T-helper 17 cell (primary cell): ENCODE measurements around the gene ADARB1. TPM values are rescaled to one million over a fixed set of nuclear protein-coding genes. Genes with fewer than 3 reads are reported as not detected.

Source experiments
- ATAC-seq: fragments of 150-1000 bp; cut with Tn5 transposase; 2 replicates; pipeline ENCODE4 v1.10.0; 2021; ENCODE audit warnings: mild to moderate bottlenecking, moderate library complexity
- DNase-seq, 3 donors: peaks; one replicate each; pipeline versions ENCODE4 v3.0.0 to v3.0.0-alpha.2; 2020 to 2021
- H3K9me3 ChIP-seq: one replicate; pipeline ENCODE4 v1.7.0; 2013; ENCODE audit warnings: low read length, mild to moderate bottlenecking; ENCODE audit not compliant: control insufficient read depth, poor library complexity, severe bottlenecking
- H3K27ac Mint-ChIP-seq: one replicate; pipeline ENCODE4 v1.8.0; 2022; ENCODE audit warnings: mild to moderate bottlenecking, moderate library complexity, mixed read lengths
- H3K27me3 Mint-ChIP-seq: one replicate; pipeline ENCODE4 v1.8.0; 2022; ENCODE audit warnings: mixed read lengths
- H3K36me3 Mint-ChIP-seq: one replicate; pipeline ENCODE4 v1.8.0; 2022; ENCODE audit warnings: low read depth, mixed read lengths
- H3K4me1 Mint-ChIP-seq: one replicate; pipeline ENCODE4 v1.8.0; 2022; ENCODE audit warnings: mild to moderate bottlenecking, mixed read lengths
- H3K4me3 Mint-ChIP-seq: one replicate; pipeline ENCODE4 v1.8.0; 2022; ENCODE audit warnings: mild to moderate bottlenecking, moderate library complexity, mixed read lengths
- total RNA-seq, 4 donors: library from RNA in 2 of 4; stranded (reverse) in 2 of 4; gene quantifications; one replicate each; pipeline ENCODE4 v1.2.3 and lab custom pipeline; 2022 to 2026

ADARB1 gene
- total RNA-seq, 2 donors from 2014 or later = 28.4 to 37.0 TPM

DNA sequence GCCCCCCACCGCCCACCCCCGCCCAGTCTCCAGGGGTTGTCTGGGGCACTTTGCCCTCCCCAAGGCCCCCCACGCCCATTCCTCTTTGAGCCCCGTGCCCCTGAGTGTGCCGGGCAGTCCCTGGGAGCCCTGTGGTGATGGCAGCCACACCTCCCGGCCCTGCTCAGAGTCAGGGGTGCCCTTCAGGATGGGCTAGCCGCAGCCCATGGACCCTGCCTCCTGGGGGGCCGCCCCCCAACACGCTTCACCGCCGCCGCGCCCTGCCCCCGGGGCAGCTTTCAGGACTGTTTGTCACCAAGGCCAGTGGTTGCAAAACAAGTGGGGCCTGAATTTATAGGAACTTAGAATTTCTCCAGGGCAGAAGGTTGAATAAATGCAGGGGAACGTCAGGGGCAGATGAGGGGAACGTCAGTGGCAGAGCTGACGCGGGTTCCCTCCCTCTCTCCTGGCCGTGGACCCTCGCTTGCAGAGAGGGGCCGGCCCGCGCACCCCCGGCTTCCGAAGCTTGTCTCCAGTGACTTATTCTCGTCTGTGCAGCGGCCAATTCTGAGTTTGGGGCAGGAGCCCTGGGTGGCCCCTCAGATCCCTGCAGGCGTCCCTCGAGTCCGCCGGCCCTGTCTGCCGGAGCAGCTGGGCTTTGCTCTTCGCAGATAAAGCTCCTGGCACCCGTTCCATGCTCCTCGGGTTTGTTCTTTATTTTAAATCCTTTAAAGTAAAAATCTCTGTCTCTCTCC is 41.2 kb upstream of the ADARB1 start:
- H3K27me3 Mint-ChIP-seq = peaks cover 24% of the 10 kb centered on the region
- no peak overlapping the region for H3K27ac Mint-ChIP-seq
- H3K9me3 ChIP-seq = no peaks in the 10 kb centered on the region
- H3K4me1 Mint-ChIP-seq = no peaks in the 10 kb centered on the region
- H3K36me3 Mint-ChIP-seq = peaks cover 2% of the 10 kb centered on the region
- DNase-seq = no peak
- no peak overlapping the region for H3K4me3 Mint-ChIP-seq
- no peak for ATAC-seq

DNA sequence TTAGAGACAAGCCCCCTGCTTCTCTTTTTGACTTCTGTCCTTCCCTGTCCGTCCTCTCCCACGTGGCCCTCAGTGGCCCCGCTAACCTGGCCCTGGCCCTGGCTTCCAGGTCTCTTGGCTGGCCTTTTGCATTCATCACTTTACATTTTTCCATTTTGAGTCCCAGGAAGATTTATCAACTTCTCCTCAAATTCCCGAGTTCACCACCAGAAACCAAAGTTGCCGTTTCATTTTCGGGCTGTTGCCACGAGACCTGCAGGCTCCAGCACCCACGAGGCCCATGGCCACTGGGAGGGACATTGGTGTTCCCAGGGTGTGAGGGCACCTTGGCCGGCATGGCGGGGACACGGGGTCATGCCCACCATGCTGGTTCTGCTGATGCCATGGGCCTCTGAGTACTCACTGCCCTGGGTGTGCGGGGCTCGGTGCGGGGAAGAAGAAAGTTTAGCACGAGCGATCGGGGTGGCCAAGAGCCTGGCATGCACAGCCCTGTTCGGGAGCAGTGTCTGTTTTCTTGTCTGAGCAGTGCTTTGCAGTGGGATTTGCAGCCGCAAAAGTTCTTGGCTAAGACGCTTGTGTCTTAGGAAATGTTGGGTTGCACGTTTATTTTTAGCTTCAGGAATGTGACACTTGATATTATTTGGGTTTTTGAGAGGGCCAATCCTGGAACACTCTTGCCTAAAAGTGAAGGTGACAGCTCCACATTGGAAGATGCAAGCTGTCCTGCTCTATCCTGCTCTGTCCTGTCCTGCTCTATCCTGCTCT is 40.4 kb upstream of the ADARB1 start:
- no peak for DNase-seq

DNA sequence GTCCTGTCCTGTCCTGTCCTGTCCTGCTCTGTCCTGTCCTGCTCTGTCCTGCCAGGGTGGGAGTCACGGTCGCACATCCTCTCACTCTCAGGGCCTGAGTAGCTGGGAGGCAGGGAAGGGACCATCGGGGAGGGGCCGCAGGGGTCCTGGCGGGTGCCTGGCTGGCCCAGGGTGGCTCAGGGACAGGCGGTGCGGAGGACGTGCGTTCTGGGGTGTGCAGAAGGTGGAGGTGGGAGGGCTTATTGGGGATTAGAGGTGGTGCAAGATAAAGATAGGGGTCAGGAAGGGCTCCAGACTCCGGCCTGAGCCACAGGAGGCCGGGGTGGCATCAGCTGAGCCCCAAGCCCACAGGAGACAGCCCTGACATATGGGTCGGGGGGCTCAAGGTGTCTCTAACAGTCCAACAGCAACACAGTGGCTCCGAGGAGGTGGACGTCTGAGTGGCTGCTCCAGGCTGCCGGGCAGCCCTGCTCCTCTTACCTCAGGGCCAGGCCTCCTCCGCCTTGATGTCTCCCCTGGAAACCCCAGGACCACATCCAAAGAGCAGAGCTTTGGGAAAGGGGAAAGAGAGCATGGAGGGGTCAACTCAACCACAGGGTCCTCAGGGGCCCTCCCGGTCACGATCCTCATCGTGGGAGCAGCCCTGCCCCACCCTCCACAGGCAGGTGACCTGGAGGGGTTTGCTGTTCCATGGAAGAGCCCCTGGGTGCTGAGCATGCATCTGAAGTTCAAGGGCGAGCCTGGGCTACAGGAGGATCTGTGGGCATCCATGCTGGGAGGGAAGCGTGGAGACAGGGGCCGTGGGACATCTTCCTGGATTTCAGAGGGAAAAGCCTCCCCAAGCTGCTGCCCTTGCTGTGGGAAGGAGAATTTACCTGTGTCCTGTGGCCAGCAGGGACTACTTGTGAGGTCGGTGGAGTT is 39.6 kb upstream of the ADARB1 start:
- Mint-ChIP-seq H3K36me3 (peaks cover 2% of the 10 kb centered on the region), H3K27me3 (peaks cover 24% of the 10 kb centered on the region), H3K27ac (no peak overlapping the region), H3K4me3 (no peak overlapping the region), H3K4me1 (no peaks in the 10 kb centered on the region)
- H3K9me3 ChIP-seq = no peaks in the 10 kb centered on the region
- DNase-seq (no peak), ATAC-seq (no peak)

More for the DNA sequence above, 40.4 kb upstream of the ADARB1 start:
- Mint-ChIP-seq H3K27ac (no peak overlapping the region), H3K4me3 (no peak overlapping the region), H3K4me1 (no peaks in the 10 kb centered on the region), H3K27me3 (peaks cover 24% of the 10 kb centered on the region), H3K36me3 (peaks cover 2% of the 10 kb centered on the region)
- ATAC-seq = no peak
- no peaks in the 10 kb centered on the region for H3K9me3 ChIP-seq

DNA sequence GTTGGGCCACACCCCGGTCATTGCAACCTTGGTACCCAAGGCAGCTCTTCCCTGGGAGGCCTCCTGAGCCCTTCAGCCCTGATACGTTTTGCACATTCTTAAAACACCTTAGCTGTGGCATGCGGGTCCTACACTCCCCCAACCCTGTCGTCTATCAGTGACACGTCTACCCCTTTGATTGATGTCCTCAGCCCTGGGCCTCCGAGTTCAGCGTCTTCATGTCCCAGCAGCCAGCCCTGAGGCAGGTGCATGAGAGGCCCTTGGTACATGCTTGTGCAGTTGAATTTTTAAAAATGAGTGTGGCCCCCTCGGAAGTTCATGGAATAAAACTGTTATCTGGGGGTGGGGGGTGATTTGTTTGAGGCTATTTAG is 38.9 kb upstream of the ADARB1 start:
- ATAC-seq (no peak), DNase-seq (no peak)
- Mint-ChIP-seq H3K4me1 (no peaks in the 10 kb centered on the region), H3K27ac (no peak overlapping the region), H3K4me3 (no peak overlapping the region), H3K36me3 (peaks cover 2% of the 10 kb centered on the region), H3K27me3 (peaks cover 22% of the 10 kb centered on the region)
- H3K9me3 ChIP-seq = no peaks in the 10 kb centered on the region

DNA sequence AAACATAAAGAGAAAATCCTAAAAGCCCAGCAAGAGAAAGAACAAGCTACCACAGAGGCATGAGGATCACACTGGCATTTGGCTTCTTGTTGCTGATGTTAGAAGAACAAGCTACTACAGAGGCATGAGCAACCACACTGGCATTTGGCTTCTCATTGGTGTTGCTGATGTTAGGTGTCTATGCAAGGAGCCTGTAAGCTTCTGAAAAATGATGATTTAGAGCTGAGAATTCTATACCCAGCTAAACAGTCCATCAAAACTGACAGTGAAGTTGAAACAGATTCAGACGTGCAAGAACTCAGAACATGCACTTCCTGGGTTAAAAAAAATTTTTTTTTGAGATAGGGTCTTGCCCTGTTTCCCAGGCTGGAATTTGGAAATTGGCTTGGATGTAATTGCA is 37.8 kb upstream of the ADARB1 start:
- H3K27me3 Mint-ChIP-seq = peaks cover 15% of the 10 kb centered on the region
- no peaks in the 10 kb centered on the region for H3K4me1 Mint-ChIP-seq
- ATAC-seq (no peak), DNase-seq (no peak)
- H3K36me3 Mint-ChIP-seq = peaks cover 2% of the 10 kb centered on the region
- H3K27ac Mint-ChIP-seq = no peak overlapping the region
- H3K9me3 ChIP-seq = no peaks in the 10 kb centered on the region
- H3K4me3 Mint-ChIP-seq = no peak overlapping the region

DNA sequence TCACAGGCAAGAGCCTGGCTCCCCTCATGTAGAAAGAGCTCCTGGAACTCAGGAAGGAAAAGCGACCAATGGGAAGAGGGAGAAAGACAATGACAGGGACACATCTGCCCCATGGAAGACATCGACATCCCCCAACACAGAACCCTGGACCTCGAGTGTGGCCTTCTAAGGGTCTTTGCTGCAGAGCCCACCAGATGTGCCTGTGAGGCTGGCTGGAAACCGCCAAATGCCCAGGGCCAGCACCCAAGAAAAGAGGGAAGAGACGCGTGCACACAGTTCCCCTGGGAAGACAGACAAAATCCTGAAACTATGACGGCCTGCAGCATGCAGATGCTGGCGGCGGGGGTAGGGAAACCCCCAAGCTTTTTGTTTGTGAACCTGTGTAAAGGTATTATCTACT is 36.4 kb upstream of the ADARB1 start:
- Mint-ChIP-seq H3K27me3 (peaks cover 18% of the 10 kb centered on the region), H3K4me1 (no peaks in the 10 kb centered on the region), H3K4me3 (no peak overlapping the region), H3K36me3 (peaks cover 5% of the 10 kb centered on the region), H3K27ac (no peak overlapping the region)
- DNase-seq (no peak), ATAC-seq (no peak)
- no peaks in the 10 kb centered on the region for H3K9me3 ChIP-seq

DNA sequence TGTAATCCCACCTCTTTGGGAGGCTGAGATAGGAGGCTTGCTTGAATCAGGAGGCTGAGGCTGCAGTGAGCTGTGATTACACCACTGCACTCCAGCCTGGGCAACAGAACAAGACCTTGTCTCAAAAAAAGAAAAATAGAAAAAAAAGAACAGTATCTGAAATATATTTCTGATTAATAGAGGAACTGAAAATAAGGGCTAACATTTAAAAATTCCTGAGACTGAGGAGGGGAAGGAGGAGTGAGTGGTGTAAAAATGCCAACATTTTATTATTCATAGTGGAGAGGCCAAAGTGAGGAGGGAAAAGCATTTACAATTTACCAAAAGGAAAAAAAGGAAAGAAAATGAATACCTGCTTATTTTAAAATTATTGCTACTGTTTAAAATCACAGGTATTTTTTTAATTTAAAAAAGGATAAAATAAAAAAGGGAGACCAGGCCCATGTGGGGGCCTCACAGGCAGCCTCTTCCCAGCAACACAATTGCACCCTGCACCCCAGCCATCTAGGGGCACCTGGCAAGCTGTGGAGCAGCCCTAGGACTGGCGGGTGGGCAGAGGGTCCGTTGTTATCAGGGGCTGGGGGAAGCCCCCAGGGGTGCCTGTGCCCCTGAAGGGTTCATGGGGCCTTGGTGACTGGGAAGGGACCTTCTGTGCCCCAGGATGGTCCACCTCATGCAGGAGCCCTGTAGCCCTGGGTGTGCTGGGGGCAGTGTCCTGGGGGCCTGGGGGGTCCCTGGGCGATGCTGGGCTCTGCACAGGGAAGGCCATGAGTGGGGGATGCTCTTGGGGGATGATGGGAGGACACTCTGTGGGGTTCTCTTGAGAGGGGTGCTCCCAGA is 34.8 kb upstream of the ADARB1 start:
- H3K9me3 ChIP-seq = no peaks in the 10 kb centered on the region
- Mint-ChIP-seq H3K4me3 (no peak overlapping the region), H3K27ac (peak overlapping the region; percentile 27), H3K36me3 (peaks cover 5% of the 10 kb centered on the region), H3K27me3 (peaks cover 14% of the 10 kb centered on the region), H3K4me1 (no peaks in the 10 kb centered on the region)
- no peak for DNase-seq
- ATAC-seq = no peak

DNA sequence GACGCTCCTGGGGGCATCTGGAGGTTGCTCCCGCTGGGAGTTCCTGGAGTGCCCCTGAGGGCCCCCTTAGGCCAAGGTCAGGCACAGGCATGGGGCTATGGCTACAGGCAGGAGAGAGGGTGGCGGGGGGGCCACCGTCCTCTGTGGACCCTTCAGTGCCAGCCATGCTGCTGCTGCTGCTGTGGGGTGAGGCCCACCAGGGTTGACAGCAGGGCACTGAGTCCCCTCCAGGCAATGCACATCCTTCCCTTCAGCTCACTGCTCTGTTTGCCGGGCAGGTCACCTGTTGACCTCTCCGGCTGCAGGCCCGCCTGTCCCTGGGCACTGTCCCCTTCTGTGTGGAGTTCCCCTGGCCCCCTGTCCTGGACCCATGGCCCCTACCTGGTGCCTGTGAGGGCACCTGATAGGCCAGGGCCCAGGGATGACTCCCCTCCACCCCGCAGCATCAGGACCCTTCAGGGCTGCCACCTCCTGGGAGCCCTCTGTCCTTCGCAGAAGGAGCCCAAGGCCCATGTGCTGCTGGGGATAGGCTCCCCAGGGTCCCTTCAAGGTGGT is 34.1 kb upstream of the ADARB1 start:
- H3K4me1 Mint-ChIP-seq = no peaks in the 10 kb centered on the region
- H3K9me3 ChIP-seq = no peaks in the 10 kb centered on the region
- ATAC-seq = no peak
- no peak overlapping the region for H3K27ac Mint-ChIP-seq
- H3K4me3 Mint-ChIP-seq = no peak overlapping the region
- DNase-seq = no peak
- peaks cover 18% of the 10 kb centered on the region for H3K27me3 Mint-ChIP-seq
- H3K36me3 Mint-ChIP-seq = peaks cover 7% of the 10 kb centered on the region

DNA sequence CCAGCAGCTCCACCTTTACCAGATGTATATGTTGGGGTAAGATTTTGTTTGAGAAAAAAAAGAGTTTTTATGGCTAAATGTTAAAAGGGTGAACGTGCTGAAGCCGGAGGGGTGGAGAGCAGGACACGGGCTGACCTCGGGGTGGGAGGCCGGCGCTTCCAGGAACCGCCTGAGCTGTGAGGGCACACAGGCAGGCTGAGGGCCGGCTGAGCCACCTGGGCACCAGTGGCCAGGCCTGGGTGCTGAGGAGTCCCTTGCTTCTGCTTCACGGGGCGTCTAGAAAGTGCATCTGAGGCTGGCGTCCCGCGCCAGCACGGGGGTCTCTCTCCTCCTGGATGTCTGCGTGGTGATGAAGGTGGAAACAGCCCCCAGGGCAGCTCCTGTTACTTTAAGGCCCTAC is 33.6 kb upstream of the ADARB1 start:
- no peak overlapping the region for H3K4me3 Mint-ChIP-seq
- H3K27me3 Mint-ChIP-seq = peaks cover 18% of the 10 kb centered on the region
- no peaks in the 10 kb centered on the region for H3K4me1 Mint-ChIP-seq
- H3K27ac Mint-ChIP-seq = no peak overlapping the region
- peaks cover 7% of the 10 kb centered on the region for H3K36me3 Mint-ChIP-seq
- DNase-seq (no peak), ATAC-seq (no peak)
- H3K9me3 ChIP-seq = no peaks in the 10 kb centered on the region

DNA sequence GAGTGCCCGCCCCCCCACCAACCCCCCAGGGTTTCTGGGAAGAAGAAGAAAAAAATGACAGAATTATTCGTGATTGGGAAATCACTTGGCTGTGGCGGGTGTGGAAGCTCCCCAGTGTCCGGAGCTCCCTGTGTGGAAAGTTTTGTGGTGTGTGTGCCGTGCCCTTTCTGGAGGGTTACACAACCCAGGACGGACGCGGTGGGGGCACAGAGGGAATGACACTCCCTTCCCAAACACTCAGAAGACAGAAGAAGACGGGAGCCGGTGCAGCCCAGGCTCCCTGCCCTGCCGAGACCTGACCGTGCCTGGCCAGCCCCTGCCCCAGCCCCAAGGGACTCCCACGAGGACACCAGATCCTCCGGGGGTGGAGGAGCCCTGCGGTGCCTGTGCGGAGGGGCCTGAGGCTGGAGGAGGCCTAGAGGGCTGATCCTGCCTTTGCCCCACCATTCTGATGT is 33.0 kb upstream of the ADARB1 start:
- no peak for DNase-seq
- H3K27me3 Mint-ChIP-seq = peaks cover 18% of the 10 kb centered on the region
- no peak overlapping the region for H3K27ac Mint-ChIP-seq
- ATAC-seq = no peak
- peaks cover 7% of the 10 kb centered on the region for H3K36me3 Mint-ChIP-seq
- H3K9me3 ChIP-seq = no peaks in the 10 kb centered on the region
- H3K4me3 Mint-ChIP-seq = no peak overlapping the region
- no peaks in the 10 kb centered on the region for H3K4me1 Mint-ChIP-seq

DNA sequence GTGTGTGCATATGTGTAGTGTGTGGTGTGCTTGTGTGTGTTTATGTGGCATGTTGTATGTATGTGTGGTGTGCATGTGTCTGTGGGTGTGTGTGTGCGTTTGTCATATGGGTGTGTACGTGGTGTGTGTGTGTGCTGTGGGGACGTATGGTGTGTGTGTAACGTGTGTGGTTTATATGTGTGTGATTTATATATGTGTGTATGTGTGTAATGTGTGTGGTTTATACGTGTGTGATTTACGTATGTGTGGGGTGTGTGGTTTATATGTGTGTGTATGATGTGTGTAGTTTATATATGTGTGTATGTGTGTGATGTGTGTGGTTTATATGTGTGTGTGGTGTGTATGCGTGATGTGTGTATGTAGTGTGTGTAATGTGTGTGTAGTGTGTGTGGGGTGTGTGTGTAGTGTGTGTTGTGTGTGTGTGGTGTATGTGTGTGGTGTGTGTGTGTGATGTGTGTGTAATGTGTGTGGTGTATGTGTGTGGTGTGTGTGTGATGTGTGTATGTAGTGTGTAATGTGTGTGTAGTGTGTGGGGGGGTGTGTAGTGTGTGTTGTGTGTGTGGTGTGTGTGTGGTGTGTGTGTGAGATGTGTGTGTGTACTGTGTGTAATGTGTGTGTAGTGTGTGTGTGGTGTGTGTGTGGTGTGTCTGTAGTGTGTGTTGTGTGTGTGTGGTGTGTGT is 32.3 kb upstream of the ADARB1 start:
- DNase-seq (no peak), ATAC-seq (no peak)
- Mint-ChIP-seq H3K4me1 (no peaks in the 10 kb centered on the region), H3K27me3 (peaks cover 18% of the 10 kb centered on the region), H3K27ac (no peak overlapping the region), H3K36me3 (peaks cover 7% of the 10 kb centered on the region), H3K4me3 (no peak overlapping the region)
- H3K9me3 ChIP-seq = peaks cover 2% of the 10 kb centered on the region

DNA sequence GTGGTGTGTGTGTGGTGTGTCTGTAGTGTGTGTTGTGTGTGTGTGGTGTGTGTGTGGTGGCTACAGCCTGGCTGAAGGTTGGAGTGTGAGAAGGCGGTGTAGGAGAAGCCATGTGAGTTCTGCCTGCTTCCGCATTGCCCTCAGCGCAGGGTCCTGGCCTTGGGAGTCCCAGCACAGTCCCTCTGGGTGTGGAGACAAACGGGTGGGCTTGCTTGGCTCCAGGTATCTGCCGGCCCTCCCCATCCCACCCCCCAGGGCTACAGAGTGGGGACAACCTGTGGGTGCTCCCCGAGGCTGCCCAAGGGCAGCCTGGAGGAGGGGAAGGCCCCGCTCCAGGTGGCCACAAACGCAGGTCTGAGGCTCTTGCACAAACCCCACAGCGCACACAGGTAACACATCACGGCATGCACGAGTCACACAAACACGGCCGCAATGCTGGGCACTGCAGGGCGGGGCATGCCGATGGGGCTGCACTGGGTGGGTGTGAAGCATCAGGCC is 31.7 kb upstream of the ADARB1 start:
- Mint-ChIP-seq H3K4me3 (no peak overlapping the region), H3K4me1 (no peaks in the 10 kb centered on the region), H3K27ac (no peak overlapping the region), H3K27me3 (peaks cover 18% of the 10 kb centered on the region), H3K36me3 (peaks cover 7% of the 10 kb centered on the region)
- DNase-seq (no peak), ATAC-seq (no peak)
- H3K9me3 ChIP-seq = peaks cover 2% of the 10 kb centered on the region
